GM12801 (cell line): ENCODE data around the gene CTSD.

Experiments
- CTCF ChIP-seq: IDR thresholded peaks from one replicate; pipeline ENCODE4 v1.5.1; 2011; ENCODE audit warnings: control low read depth; ENCODE audit not compliant: insufficient read length; ENCODE audit errors: extremely low read depth

CTSD gene

GRCh38 chr11:1770061-1770460 is 6.3 kb upstream of the CTSD start:
- TF ChIP-seq CTCF, result no peak

GRCh38 chr11:1768141-1768469 is 4.4 kb upstream of the CTSD start:
- TF ChIP-seq CTCF, result no peak

GRCh38 chr11:1767399-1768140 is 3.8 kb upstream of the CTSD start:
- no peak for TF ChIP-seq CTCF

- no peak for TF ChIP-seq CTCF
Observed at GRCh38 chr11:1766719-1767398, 3.1 kb upstream of the CTSD start.

- no peak for TF ChIP-seq CTCF
Observed at GRCh38 chr11:1765871-1766718, 2.4 kb upstream of the CTSD start.

- TF ChIP-seq CTCF, result no peak
Observed at GRCh38 chr11:1763336-1763795, 361 bp downstream of the CTSD start.
